HAP-1 (cell line): ENCODE data around the gene CHN2.

ENCODE experiments used
- DNase-seq, 2 experiments: peaks; one replicate each; pipeline ENCODE4 v3.0.0-alpha.2; 2016 to 2020; ENCODE audit warnings: low spot score in 2 of 2
- H3K27me3 ChIP-seq: fragments of 250-450 bp; sonication (Bioruptor Pico); 2 replicates; pipeline ENCODE4 v1.5.1; 2020; ENCODE audit warnings: low read depth, mild to moderate bottlenecking, moderate library complexity
- H3K36me3 ChIP-seq: fragments of 250-450 bp; sonication (Bioruptor Pico); replicated peaks from 2 replicates; pipeline ENCODE4 v1.5.1; 2020; ENCODE audit warnings: mild to moderate bottlenecking
- H3K4me1 ChIP-seq: fragments of 250-450 bp; sonication (Bioruptor Pico); 2 replicates; pipeline ENCODE4 v1.5.1; 2020; ENCODE audit warnings: mild to moderate bottlenecking
- H3K4me3 ChIP-seq: fragments of 250-450 bp; sonication (Bioruptor Pico); 2 replicates; pipeline ENCODE4 v1.5.1; 2020; ENCODE audit warnings: mild to moderate bottlenecking, moderate library complexity
- H3K9me3 ChIP-seq: fragments of 250-450 bp; sonication (Bioruptor Pico); 2 replicates; pipeline ENCODE4 v1.5.1; 2020; ENCODE audit warnings: mild to moderate bottlenecking, moderate library complexity
- in situ Hi-C: fragments of 300-500 bp; cut with MboI; formaldehyde crosslinking; loops from 3 replicates; pipeline ENCODE4 v1.14.3; 2020; ENCODE audit warnings: low sequenced_read_pairs, inconsistent platforms, mixed read lengths

The CHN2 gene

DNA sequence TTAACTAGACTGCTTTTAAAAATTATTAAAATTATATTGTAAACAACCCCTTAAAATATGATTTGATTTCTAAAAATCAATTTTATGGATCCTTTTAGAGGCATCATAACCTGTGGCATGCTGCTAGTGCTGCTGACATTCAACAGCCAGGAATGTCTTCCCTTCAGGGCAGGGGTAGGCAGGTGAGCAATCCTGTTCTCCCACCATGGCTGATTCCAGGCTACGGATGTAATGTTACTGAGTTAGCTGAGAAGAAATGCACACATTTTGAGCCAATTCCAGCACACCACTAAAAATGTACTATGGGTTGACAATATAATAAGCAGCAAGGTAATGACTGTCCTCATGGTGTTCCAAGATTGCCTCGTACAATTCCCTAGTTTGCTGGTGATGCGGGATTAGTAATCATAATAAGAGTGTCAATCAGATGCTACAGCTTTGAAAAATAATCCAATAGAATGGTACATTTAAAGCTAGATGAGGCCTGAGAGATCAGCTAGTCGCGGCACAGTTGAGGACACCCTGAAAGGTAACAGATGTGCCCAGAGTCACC, 260.4 kb downstream of the CHN2 start:
- H3K4me3 ChIP-seq: no peak overlapping the region
- no peaks in the 10 kb centered on the region for H3K36me3 ChIP-seq
- in situ Hi-C loops: no loop called here
- H3K9me3 ChIP-seq: no peaks in the 10 kb centered on the region
- DNase-seq: no peak
- H3K4me1 ChIP-seq: peaks cover 21% of the 10 kb centered on the region
- H3K27me3 ChIP-seq: no peaks in the 10 kb centered on the region

DNA sequence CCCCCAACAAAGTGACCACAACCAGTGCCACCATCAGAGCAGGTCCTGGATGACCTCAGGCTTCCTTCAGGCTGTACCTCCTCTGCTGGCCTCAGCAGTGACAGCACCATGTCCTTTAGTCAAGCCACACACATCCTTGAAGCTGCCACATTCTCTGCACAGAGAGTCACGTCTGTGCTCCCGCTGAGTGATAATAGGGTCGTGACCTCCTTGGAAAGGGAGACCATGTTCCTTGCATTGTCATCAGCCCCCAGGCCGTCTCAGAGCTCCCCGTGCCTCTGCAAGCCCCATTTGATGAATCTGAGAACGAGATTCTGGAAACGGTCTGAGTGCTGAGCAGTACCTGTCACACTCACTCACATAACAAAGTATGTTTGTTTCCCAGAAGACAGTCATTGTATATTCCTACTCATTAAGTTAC, 262.6 kb downstream of the CHN2 start:
- H3K27me3 ChIP-seq: no peaks in the 10 kb centered on the region
- peaks cover 18% of the 10 kb centered on the region for H3K4me1 ChIP-seq
- H3K9me3 ChIP-seq: no peaks in the 10 kb centered on the region
- peak in 1 of 2 experiments; percentile 39 for DNase-seq
- H3K36me3 ChIP-seq: no peaks in the 10 kb centered on the region
- H3K4me3 ChIP-seq: no peak overlapping the region
- in situ Hi-C loops: no loop called here

DNA sequence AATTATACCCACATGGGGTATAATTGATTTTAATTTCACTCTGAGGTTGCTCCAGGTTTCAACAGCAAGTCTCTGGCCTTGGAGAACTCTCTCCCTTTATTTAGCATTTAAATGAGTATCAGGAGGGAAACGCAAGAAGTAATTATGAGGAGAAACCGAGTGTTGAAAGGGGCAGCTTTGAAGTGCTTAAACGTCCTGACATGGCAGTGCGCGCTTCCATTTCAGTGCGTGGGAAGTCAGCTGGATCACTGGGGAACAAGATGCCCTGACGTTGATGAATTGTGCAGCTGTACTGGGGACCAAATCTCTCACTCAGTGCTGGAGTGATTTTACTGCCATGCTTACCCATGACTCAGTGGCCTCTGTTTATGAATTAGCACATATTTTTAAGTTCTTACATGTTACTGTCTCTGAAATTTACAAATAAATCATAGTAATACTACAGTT, 263.0 kb downstream of the CHN2 start:
- Histone ChIP-seq H3K36me3 (no peaks in the 10 kb centered on the region), H3K4me1 (peaks cover 18% of the 10 kb centered on the region), H3K27me3 (no peaks in the 10 kb centered on the region), H3K4me3 (no peak overlapping the region), H3K9me3 (no peaks in the 10 kb centered on the region)
- DNase-seq: peak; percentile 48 to 55
- in situ Hi-C loops: no loop called here

- H3K36me3 ChIP-seq: no peaks in the 10 kb centered on the region
- no peak for DNase-seq
- H3K4me3 ChIP-seq: no peak overlapping the region
- no peaks in the 10 kb centered on the region for H3K27me3 ChIP-seq
- H3K4me1 ChIP-seq: peaks cover 18% of the 10 kb centered on the region
- in situ Hi-C loops: no loop called here
- no peaks in the 10 kb centered on the region for H3K9me3 ChIP-seq
These were observed 264.4 kb downstream of the CHN2 start for GRCh38 chr7:29458933-29459332.

GRCh38 chr7:29459589-29459988, 265.0 kb downstream of the CHN2 start:
- Histone ChIP-seq H3K36me3 (no peaks in the 10 kb centered on the region), H3K9me3 (no peaks in the 10 kb centered on the region), H3K27me3 (no peaks in the 10 kb centered on the region), H3K4me3 (no peak overlapping the region), H3K4me1 (peaks cover 18% of the 10 kb centered on the region)
- no peak for DNase-seq
- in situ Hi-C loops: no loop called here

DNA sequence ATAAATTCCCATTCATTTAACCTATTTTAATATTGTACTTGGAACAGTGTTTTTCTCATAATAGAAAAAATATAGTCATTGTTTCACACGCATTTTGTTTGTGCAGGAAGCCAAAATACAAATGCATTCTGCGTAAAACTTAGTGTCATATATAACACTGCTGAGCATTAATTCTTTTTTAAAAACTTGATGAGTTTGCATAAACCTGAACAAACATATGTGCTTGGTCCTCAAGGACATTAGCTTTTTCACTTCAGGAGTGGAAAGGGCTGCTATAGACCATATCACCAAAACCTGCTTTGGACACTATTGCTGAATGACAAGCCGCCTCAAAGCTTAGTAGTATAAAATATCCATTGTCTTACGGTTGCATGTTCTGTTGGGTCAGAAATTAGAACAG, 267.4 kb downstream of the CHN2 start:
- in situ Hi-C loops: no loop called here
- no peak for DNase-seq
- Histone ChIP-seq H3K27me3 (no peaks in the 10 kb centered on the region; the same call in 1 of the 2 replicates), H3K4me1 (peaks cover 14% of the 10 kb centered on the region), H3K36me3 (no peaks in the 10 kb centered on the region), H3K4me3 (no peak overlapping the region), H3K9me3 (no peaks in the 10 kb centered on the region)

- H3K36me3 ChIP-seq: no peaks in the 10 kb centered on the region
- H3K4me3 ChIP-seq: no peak overlapping the region
- in situ Hi-C loops: no loop called here
- H3K9me3 ChIP-seq: no peaks in the 10 kb centered on the region
- no peaks in the 10 kb centered on the region for H3K4me1 ChIP-seq
- no peak for DNase-seq
- H3K27me3 ChIP-seq: no peaks in the 10 kb centered on the region; the same call in 1 of the 2 replicates
These were observed 269.1 kb downstream of the CHN2 start for GRCh38 chr7:29463504-29464158.

DNA sequence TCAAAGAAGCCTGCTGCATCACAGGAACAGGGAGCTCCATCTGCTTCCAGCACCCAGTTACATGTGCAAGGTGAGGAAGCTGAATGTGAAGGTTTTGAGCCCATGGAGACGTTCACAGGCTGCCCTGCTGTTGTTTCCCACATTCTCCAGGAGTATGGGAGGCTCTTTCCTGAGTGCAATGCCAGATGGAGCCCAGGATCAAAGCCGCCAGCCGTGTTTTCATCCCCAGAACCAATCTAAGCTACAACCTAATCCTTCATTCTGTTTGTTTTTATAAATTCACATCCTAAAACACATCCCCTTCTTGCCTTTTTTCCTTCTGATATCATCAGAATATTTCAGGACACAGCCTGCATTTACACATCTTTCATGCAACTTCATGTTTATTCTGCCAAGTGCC, 270.2 kb downstream of the CHN2 start:
- no peaks in the 10 kb centered on the region for H3K4me1 ChIP-seq
- no peak overlapping the region for H3K4me3 ChIP-seq
- no peaks in the 10 kb centered on the region; the same call in 1 of the 2 replicates for H3K27me3 ChIP-seq
- H3K9me3 ChIP-seq: no peaks in the 10 kb centered on the region
- in situ Hi-C loops: no loop called here
- DNase-seq: no peak
- H3K36me3 ChIP-seq: no peaks in the 10 kb centered on the region

GRCh38 chr7:29467193-29467926, 272.8 kb downstream of the CHN2 start:
- Histone ChIP-seq H3K4me1 (no peaks in the 10 kb centered on the region), H3K9me3 (no peaks in the 10 kb centered on the region), H3K27me3 (no peaks in the 10 kb centered on the region; the same call in 1 of the 2 replicates), H3K36me3 (no peaks in the 10 kb centered on the region), H3K4me3 (no peak overlapping the region)
- DNase-seq: no peak
- in situ Hi-C loops: no loop called here

DNA sequence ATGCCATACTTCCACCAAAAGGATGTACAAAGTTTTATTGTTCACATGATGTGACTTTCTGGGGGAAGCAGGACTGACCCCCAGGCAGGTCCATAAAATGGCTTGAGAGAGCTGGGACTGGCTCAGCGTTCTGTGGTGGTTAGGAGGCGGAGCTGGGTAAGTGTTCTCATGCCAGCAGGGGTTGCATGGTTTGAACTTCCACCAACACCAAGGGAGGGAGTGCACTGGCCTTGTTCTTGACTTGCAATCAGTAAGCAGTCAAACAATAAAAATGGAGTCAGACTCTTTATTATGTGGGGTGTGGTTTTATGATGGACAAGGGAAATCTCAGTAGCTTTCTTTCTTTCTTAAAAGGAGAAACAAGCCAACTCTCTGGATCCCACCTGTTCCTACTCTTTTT, 273.6 kb downstream of the CHN2 start:
- no peaks in the 10 kb centered on the region for H3K36me3 ChIP-seq
- no peaks in the 10 kb centered on the region for H3K4me1 ChIP-seq
- H3K4me3 ChIP-seq: no peak overlapping the region
- no peaks in the 10 kb centered on the region for H3K9me3 ChIP-seq
- no peaks in the 10 kb centered on the region; the same call in 1 of the 2 replicates for H3K27me3 ChIP-seq
- DNase-seq: no peak
- in situ Hi-C loops: no loop called here

DNA sequence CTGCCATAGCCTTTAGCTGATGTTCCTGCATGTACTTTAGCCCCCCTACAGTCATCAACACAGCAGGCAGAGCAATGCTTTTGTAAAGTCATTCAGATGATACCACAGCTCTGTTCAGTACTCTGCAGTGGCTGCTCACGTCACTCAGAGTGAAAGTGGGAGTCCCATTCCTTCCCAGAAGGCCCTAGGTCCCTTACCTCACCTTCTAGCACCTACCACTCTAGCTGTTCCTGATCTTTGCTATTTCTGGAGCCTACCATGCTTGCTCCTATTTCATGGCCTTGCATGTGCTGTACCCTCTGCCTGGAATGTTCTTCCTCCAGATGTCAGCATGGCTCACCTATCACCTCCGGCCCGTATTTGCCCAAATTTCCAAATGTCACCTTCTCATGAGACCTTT, 274.7 kb downstream of the CHN2 start:
- Histone ChIP-seq H3K4me1 (no peaks in the 10 kb centered on the region), H3K27me3 (no peaks in the 10 kb centered on the region; the same call in 1 of the 2 replicates), H3K4me3 (no peak overlapping the region), H3K36me3 (no peaks in the 10 kb centered on the region), H3K9me3 (no peaks in the 10 kb centered on the region)
- in situ Hi-C loops: no loop called here
- no peak for DNase-seq

- no peaks in the 10 kb centered on the region for H3K36me3 ChIP-seq
- in situ Hi-C loops: no loop called here
- no peak overlapping the region for H3K4me3 ChIP-seq
- H3K27me3 ChIP-seq: no peaks in the 10 kb centered on the region; the same call in 1 of the 2 replicates
- no peaks in the 10 kb centered on the region for H3K9me3 ChIP-seq
- no peaks in the 10 kb centered on the region for H3K4me1 ChIP-seq
- DNase-seq: no peak
These were observed 275.5 kb downstream of the CHN2 start for GRCh38 chr7:29469976-29470557.

DNA sequence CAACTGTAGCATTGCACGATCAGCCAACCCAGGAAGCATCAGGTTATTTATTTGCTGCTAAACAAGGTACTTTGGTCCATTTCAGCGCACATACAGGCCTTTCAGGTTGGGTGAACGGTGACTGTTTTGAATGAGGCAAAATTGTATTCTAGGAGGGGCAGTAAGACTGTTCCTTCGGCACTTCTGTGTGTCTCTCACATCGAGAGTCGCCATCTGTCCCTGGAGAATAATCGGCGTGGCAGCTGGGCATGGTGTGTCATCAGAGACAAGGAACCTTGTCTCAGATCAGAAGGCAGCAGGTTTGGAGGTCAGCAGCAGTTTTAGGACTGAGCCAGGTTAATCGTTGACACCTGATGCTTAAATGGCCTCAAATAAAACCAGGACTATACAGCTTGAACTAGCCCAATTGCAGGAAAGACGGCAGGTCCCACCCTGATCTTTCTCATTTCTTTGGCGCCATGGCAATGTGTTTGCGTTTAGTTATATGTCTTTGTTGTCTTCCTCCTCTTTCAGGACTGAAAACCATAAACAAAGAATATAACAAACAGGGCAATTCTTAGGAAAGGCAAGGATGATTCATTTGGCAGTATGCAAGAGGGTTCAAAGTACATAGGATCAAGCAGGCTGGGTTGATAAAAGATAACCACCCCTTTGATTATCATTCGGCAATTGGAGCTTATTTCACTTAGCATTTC, 277.0 kb downstream of the CHN2 start:
- Histone ChIP-seq H3K4me1 (no peaks in the 10 kb centered on the region), H3K27me3 (no peaks in the 10 kb centered on the region), H3K4me3 (no peak overlapping the region), H3K9me3 (no peaks in the 10 kb centered on the region), H3K36me3 (no peaks in the 10 kb centered on the region)
- in situ Hi-C loops: no loop called here
- no peak for DNase-seq
